ENCODE data around the gene ANKS1B.

ANKS1B gene

GRCh38 chr12:99170461-99170860 is 814.3 kb downstream of the ANKS1B start:
- H3K4me3 ChIP-seq (ENCODE audit: low read depth, low read length) = no peak overlapping the region
- ChIA-PET CTCF (interaction anchor here (1.1 kb wide), 1 partner anchor 127 kb away, joined by 3 read pairs; no protein-coding TSS in a partner anchor), POLR2A (no interaction called here)
- no peaks in the 10 kb centered on the region for H3K36me3 ChIP-seq (ENCODE audit: control insufficient read depth in 2 of 2, insufficient read depth in 1 of 2, low read length in 2 of 2)
- TF ChIP-seq TSHZ1 (tag by site-specific recombination; IDR thresholded peaks at IDR 0.05; ENCODE audit: borderline replicate concordance) (no peak), ZBTB26 (tag by site-specific recombination; optimal IDR thresholded peaks at IDR 0.05) (no peak), ZNF660 (tag by site-specific recombination; IDR thresholded peaks at IDR 0.05) (no peak), ZNF521 (tag by site-specific recombination; IDR thresholded peaks at IDR 0.05) (no peak), ZNF292 (tag by site-specific recombination; IDR thresholded peaks at IDR 0.05; ENCODE audit: borderline replicate concordance, low read depth) (no peak), ZNF280D (tag by site-specific recombination; IDR thresholded peaks at IDR 0.05) (no peak), PRDM2 (tag by site-specific recombination; IDR thresholded peaks at IDR 0.05; ENCODE audit: borderline replicate concordance) (no peak), ZNF555 (tag by site-specific recombination; conservative IDR thresholded peaks at IDR 0.05) (no peak), ATF2 (tag by site-specific recombination; IDR thresholded peaks at IDR 0.05; ENCODE audit: low read depth) (no peak), PRDM4 (tag by site-specific recombination; IDR thresholded peaks at IDR 0.05) (no peak), ZNF624 (tag by site-specific recombination; IDR thresholded peaks at IDR 0.05) (no peak), CTCF (tag by site-specific recombination; IDR thresholded peaks at IDR 0.05) (no peak)
- H3K27ac ChIP-seq (ENCODE audit: extremely low read depth, low read depth, low read length) = no peak overlapping the region
- H3K4me1 ChIP-seq (ENCODE audit: control insufficient read depth, insufficient read depth, low read length) = no peaks in the 10 kb centered on the region
- H3K9me3 ChIP-seq (ENCODE audit: control insufficient read depth, insufficient read depth, low read depth, low read length) = no peaks in the 10 kb centered on the region

All from HEK293 (cell line).